A549 treated with dexamethasone at 1 μM for 4 hours (cell line): Measurements from ENCODE around the gene PPP1R9B. TPM values are rescaled to one million over a fixed set of nuclear protein-coding genes. Genes with fewer than 3 reads are reported as not detected.

Experiments used
- total RNA-seq: library from RNA; stranded (reverse); fragments of 200-300 nt; extraction: Qiagen RNA extraction; gene quantifications from 5 replicates; pipeline ENCODE4 v1.2.3, GENCODE V29; 2022

The PPP1R9B gene, protein sequence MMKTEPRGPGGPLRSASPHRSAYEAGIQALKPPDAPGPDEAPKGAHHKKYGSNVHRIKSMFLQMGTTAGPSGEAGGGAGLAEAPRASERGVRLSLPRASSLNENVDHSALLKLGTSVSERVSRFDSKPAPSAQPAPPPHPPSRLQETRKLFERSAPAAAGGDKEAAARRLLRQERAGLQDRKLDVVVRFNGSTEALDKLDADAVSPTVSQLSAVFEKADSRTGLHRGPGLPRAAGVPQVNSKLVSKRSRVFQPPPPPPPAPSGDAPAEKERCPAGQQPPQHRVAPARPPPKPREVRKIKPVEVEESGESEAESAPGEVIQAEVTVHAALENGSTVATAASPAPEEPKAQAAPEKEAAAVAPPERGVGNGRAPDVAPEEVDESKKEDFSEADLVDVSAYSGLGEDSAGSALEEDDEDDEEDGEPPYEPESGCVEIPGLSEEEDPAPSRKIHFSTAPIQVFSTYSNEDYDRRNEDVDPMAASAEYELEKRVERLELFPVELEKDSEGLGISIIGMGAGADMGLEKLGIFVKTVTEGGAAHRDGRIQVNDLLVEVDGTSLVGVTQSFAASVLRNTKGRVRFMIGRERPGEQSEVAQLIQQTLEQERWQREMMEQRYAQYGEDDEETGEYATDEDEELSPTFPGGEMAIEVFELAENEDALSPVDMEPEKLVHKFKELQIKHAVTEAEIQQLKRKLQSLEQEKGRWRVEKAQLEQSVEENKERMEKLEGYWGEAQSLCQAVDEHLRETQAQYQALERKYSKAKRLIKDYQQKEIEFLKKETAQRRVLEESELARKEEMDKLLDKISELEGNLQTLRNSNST
- total RNA-seq = 36.3 to 58.1 TPM (median 55.9 TPM) in 5 replicates

DNA sequence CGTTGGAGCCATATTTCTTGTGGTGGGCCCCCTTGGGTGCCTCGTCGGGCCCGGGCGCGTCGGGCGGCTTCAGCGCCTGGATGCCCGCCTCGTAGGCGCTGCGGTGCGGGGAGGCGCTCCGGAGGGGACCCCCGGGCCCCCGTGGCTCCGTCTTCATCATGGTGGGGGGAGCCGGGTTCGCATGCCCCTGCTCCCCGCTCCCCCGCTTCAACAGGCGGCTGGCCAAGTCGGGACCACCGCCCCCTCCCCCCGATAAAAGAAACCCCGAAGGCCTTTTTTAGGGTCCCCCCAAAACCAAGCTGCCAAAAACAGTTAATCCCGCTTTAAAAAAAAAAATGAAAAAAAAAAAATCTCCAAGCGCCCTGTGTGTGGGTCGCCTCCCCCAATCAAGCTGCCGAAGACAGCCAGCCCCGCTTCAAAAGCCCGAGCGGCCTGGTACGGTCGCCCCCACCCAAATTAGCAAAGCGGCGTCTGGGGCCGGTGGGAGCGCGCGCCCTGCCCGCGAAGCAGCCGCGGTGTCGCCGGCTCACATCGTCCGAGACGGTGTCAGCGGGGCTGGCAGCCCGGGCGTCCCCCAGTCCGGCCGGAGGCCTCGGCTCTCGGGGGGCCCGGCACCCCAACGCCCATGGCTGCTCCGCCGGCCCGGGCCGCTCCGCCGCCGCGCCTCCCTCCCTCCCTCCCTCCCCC, at the start of gene PPP1R9B:
Gene PPP1R9B (minus strand): TSS at position 324 of the 687 bp plus-strand sequence. CDS start 164 bp downstream, at position 160.

DNA sequence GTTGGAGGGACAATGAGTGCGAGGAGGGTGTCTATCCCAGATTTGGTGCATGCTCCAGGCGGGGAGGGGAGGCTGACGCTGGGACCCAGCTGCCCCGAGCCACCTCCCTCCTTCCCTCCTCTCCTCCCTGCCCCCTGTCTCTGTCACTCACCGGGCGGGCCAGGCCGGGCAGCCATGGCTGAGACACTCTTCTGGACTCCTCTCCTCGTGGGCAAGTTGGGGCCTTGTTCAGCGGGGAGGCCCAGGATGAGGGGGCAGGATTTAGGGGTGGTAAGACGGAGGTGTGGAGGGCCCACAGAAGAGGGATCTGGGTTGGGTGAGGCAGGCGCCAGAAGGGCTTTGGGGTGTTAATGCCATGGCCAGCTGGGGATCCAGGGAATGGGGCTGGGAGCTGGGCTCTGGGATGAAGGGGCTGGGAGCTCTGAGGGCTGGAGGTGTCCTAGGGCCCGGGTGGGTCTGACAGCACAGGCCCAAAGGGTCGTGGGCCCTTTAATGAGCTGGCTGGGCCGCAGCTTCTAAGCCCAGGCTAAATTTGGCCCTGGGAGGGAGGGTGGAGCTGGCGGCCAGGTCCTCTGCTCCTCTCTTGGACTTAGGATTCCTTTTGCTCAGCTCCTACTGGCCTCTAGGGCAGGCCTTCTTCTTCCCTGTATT, 15.5 kb upstream of the PPP1R9B start, which contains the start of gene SGCA:
Gene SGCA (plus strand): TSS at position 139 of the 651 bp plus-strand sequence. CDS start 36 bp downstream, at position 175.

DNA sequence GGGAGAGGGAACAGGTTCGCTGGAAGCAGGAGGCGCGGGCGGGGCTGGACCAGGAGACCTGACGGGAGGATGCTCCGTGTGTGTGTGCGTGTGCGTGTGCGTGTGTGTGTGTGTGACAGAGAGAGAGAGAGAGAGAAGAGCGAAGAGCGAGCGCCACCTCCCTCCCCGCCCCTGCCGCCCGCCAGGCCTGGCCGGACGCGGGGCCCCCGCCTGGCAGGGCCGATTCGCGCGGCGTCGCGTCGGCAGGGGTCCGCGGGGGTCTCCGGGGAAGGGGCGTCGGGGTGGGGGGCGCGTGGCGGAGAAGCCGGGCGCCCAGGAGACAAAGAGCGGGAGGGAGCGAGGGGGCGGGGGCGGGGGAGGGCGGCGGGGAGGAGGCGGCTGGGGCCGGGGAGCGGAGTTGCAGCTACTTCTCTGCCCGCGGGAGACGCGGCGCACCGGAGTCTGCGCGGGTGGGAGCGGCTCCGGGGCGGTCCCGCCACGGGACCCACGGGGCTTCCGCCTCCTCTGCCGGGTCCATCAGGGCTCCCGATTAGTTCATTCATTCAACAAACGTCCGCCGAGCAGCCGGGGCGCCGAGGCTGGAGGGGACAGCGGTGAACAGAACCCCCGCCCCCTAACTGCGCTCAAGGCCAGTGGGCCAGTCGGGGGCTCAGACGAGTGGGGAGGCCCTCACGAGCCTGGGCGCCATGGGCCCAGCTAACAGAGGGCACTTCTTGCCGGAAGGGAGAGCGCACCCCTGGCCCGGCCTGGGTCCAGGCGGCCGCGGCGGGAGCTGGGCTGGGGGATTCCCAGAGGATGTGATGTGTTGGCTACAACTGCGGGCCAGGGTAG, 20.5 kb downstream of the PPP1R9B start, which contains the start of gene SAMD14:
Gene SAMD14 (minus strand): TSS at position 433 of the 831 bp plus-strand sequence. CDS start 5,201 bp downstream, outside the sequence.

DNA sequence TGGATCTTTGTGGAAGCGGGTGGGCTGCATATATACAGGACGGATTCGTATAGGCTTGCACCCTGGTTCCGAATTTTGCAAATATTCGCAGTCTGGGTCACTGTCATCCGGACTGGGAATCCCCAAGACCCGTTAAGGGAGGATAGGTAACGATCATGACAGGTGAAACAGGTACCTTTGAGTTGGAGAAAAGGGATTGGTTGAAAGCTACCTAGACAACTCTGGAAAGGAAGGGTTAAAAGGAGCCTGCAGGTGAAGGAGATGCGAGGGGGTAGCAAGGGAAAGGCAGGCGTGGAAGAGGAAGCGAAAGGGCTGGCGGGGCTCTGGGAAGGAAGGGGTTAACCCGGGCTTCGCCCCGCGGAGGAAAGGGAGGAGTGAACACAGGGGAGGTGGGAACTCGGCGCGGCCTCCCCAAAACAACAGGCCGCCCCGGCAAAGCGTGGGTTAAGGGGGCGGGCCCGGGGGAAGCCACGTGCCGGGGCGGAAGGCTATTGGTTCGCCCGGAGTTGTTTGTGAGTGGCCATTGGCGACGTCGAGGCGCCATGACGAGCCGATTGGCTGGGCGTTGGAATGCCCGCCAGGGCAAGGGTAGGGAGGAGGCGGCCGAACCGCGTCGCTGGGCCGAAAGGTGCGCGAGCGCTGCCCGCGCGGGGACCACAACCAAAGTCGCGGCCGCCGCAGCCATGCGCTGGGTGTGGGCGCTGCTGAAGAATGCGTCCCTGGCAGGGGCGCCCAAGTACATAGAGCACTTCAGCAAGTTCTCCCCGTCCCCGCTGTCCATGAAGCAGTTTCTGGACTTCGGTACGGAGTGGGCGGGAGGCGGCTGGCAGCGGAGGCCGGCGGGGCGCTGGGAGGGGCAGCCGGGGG, 55.5 kb downstream of the PPP1R9B start, which contains the start of gene PDK2:
Gene PDK2 (plus strand): TSS at position 599 of the 867 bp plus-strand sequence. CDS start 85 bp downstream, at position 684.

Other genes with a start within 250 kb of the PPP1R9B start
- gene DLX4, start 181.5 kb downstream of the PPP1R9B start, total RNA-seq = 1.4 to 3.0 TPM (median 2.7 TPM) in 5 replicates
- 0.06 to 0.17 TPM (median 0.08 TPM) in 5 replicates for gene DLX3, start 155.5 kb downstream of the PPP1R9B start, total RNA-seq
- 312 to 429 TPM (median 406 TPM) in 5 replicates for gene ITGA3, start 94.6 kb downstream of the PPP1R9B start, total RNA-seq
- 11.5 to 21.5 TPM (median 20.4 TPM) in 5 replicates for gene PDK2, start 55.3 kb downstream of the PPP1R9B start, total RNA-seq
- gene SAMD14, start 20.5 kb downstream of the PPP1R9B start, total RNA-seq = 0.36 to 0.65 TPM (median 0.48 TPM) in 5 replicates
- 0.54 to 2.3 TPM (median 1.2 TPM) in 5 replicates for gene SGCA, start 15.3 kb upstream of the PPP1R9B start, total RNA-seq
- 5.8 to 11.3 TPM (median 9.0 TPM) in 5 replicates for gene COL1A1, start 51.0 kb upstream of the PPP1R9B start, total RNA-seq
- gene TMEM92, start 123.8 kb upstream of the PPP1R9B start, total RNA-seq = 14.9 to 17.9 TPM (median 16.1 TPM) in 5 replicates
- gene XYLT2, start 195.4 kb upstream of the PPP1R9B start, total RNA-seq = 15.9 to 25.4 TPM (median 23.4 TPM) in 5 replicates
- gene MRPL27, start 222.5 kb upstream of the PPP1R9B start, total RNA-seq = 118 to 156 TPM (median 127 TPM) in 5 replicates
- 13.3 to 14.6 TPM (median 14.3 TPM) in 5 replicates for gene EME1, start 222.6 kb upstream of the PPP1R9B start, total RNA-seq
- 240 to 258 TPM (median 249 TPM) in 5 replicates for gene LRRC59, start 246.8 kb upstream of the PPP1R9B start, total RNA-seq